Thyroid gland (tissue), 4 donors: ENCODE results near the gene SLC28A1. TPM values are rescaled to one million over a fixed set of nuclear protein-coding genes. Genes with fewer than 3 reads are reported as not detected.

ENCODE experiments used
- DNase-seq, 2 donors: peaks; one replicate each; pipeline ENCODE4 v3.0.0-alpha.2; 2019
- H3K27ac ChIP-seq, 3 donors: fragments of 200-600 bp; sonication (generic); 1 replicate in 2 of 3; 2 replicates in 1 of 3; pipeline ENCODE4 v1.5.1; 2016 to 2019; ENCODE audit warnings: mild to moderate bottlenecking in 1 of 3, moderate library complexity in 1 of 3
- H3K27me3 ChIP-seq: fragments of 200-600 bp; sonication (generic); one replicate; pipeline ENCODE4 v1.5.1; 2019
- H3K36me3 ChIP-seq, 2 donors: fragments of 200-600 bp; sonication (generic); one replicate each; pipeline ENCODE4 v1.5.1; 2016 to 2019
- H3K4me1 ChIP-seq, 2 donors: fragments of 200-600 bp; sonication (generic); one replicate each; pipeline ENCODE4 v1.5.1; 2017 to 2019
- H3K4me3 ChIP-seq, 3 donors: fragments of 200-600 bp; sonication (generic); replicated peaks in 1 of 3; 1 replicate in 2 of 3; 2 replicates in 1 of 3; pipeline ENCODE4 v1.5.1; 2016; ENCODE audit warnings: mild to moderate bottlenecking in 1 of 3
- H3K9me3 ChIP-seq: fragments of 200-600 bp; sonication (generic); one replicate; pipeline ENCODE4 v1.5.1; 2017
- POLR2A ChIP-seq, 2 donors: fragments of 450-650 bp; IDR thresholded peaks; one replicate each; pipeline ENCODE4 v1.6.1; 2017; ENCODE audit warnings: antibody characterized with exemption in 2 of 2, mild to moderate bottlenecking in 2 of 2, moderate library complexity in 1 of 2
- WGBS, 2 donors: methylation state at CpG; one replicate each; pipeline ENCODE4 v1.1.5; 2017; 5-methylcytosine and 5-hydroxymethylcytosine counted together
- intact Hi-C: fragments of 100-400 bp; cut with DNase I; formaldehyde crosslinking; loops from one replicate; pipeline ENCODE4 v1.15.1; 2023
- total RNA-seq, 4 donors: library from RNA; depleted of rRNA; stranded (reverse); fragments of >200 nt; gene quantifications; one replicate each; pipeline ENCODE4 v1.2.3, GENCODE V29; 2016
- TF ChIP-seq, protein P1 (sequence below), 6 experiments: fragments of 200-600 bp in 3 of 6; fragments of 450-650 bp in 3 of 6; sonication (generic) in 3 of 6; IDR thresholded peaks; one replicate each; pipeline ENCODE4 v1.5.1; 2016 to 2019; ENCODE audit warnings: antibody characterized with exemption in 6 of 6, mild to moderate bottlenecking in 2 of 6, inconsistent platforms in 1 of 6, moderate library complexity in 1 of 6

SLC28A1 gene
- total RNA-seq, 4 donors from 2014 or later, result not detected

DNA sequence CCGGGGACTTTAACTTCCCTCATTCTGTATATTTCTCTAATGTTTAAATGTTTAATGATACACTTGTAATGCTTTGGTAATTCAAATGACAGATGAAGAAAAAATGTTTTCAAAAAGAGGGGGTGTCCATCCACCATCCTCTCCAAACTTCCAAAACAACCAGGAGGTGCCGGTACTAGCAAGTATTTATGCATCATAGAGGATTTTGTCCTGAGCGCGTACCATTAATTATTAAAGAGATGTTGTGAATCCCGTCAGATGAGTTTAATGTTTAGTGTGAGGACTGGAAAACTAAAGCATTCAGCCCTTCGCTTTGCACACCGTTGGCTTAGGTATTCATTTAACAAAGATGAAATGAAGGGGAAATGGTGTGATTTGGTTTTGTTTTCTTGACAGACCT lies 1.3 kb downstream of the SLC28A1 start:
- Histone ChIP-seq H3K4me3 (no peak overlapping the region), H3K36me3 (no peaks in the 10 kb centered on the region), H3K9me3 (no peaks in the 10 kb centered on the region), H3K27me3 (no peaks in the 10 kb centered on the region), H3K4me1 (peaks cover 0 to 10% of the 10 kb centered on the region in 2 donors), H3K27ac (no peak overlapping the region)
- TF ChIP-seq POLR2A (IDR thresholded peaks at IDR 0.05), result no peak
- TF ChIP-seq, protein P1, sequence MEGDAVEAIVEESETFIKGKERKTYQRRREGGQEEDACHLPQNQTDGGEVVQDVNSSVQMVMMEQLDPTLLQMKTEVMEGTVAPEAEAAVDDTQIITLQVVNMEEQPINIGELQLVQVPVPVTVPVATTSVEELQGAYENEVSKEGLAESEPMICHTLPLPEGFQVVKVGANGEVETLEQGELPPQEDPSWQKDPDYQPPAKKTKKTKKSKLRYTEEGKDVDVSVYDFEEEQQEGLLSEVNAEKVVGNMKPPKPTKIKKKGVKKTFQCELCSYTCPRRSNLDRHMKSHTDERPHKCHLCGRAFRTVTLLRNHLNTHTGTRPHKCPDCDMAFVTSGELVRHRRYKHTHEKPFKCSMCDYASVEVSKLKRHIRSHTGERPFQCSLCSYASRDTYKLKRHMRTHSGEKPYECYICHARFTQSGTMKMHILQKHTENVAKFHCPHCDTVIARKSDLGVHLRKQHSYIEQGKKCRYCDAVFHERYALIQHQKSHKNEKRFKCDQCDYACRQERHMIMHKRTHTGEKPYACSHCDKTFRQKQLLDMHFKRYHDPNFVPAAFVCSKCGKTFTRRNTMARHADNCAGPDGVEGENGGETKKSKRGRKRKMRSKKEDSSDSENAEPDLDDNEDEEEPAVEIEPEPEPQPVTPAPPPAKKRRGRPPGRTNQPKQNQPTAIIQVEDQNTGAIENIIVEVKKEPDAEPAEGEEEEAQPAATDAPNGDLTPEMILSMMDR (IDR thresholded peaks at IDR 0.05), result no peak
- 91 to 93% methylated on average over 7 of the region's 7 CpGs for WGBS, 2 donors
- intact Hi-C loops, result no loop called here
- DNase-seq, result no peak

DNA sequence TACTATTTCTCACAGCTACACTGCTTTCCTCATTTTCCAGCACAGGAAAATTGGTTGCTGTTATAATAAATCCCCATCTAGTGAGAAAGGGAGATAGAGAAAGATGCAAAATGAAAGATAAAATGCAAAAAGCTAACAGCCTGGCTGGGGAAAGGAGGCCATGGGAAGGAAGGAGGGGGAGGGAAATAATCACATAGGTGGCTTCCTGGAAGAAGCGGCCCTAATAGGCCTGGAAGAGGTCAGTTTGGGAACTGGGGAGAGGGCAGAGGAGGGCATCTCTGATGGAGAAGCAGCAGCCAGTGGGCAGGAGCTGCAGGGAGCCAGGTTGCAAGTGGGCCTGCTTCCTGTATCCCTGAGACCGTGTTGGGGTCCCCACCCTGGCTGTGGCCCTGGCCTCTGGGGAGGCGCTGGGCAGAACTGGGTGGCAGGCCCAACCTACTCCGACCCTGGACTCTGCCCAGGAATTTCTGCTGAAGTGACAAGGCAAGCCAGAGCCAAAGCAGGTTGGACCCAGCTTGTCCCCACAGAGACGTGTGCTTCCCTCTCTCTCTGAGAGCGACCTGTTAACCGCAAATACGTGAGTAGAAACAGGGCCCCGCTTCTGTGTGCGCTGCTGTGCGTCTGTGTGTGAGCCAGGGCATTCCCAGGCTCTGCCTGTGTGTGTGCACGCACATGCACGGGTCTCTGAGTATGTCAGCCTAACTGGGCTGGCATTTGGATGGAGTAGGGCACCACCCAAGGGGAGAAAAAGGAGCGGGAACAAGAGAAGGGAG lies 1.9 kb downstream of the SLC28A1 start:
- 87 to 90% methylated on average over 10 to 12 of the region's 14 CpGs for WGBS, 2 donors
- H3K4me1 ChIP-seq, result peaks cover 0 to 4% of the 10 kb centered on the region in 2 donors
- DNase-seq, result no peak
- H3K36me3 ChIP-seq, result no peaks in the 10 kb centered on the region
- H3K27me3 ChIP-seq, result no peaks in the 10 kb centered on the region
- intact Hi-C loops, result no loop called here
- no peak overlapping the region for H3K27ac ChIP-seq
- no peaks in the 10 kb centered on the region for H3K9me3 ChIP-seq
- no peak for TF ChIP-seq POLR2A (IDR thresholded peaks at IDR 0.05)
- TF ChIP-seq, protein P1 (IDR thresholded peaks at IDR 0.05), result no peak
- no peak overlapping the region for H3K4me3 ChIP-seq

DNA sequence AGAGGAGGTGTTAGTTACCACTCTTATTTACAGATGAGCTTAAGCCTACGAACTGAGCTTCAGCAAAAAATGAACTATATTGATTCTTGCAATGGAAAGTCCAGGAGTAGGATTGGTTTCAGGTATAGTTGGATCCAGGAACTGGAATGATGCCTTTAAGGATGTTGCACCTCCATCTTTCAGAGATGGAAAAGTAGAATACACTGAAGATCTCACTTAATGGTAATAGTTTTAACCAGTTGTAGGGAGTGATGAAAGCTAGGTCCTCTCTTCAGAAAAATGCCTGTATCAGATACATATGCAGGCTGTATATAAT lies 2.5 kb downstream of the SLC28A1 start:
- Histone ChIP-seq H3K27ac (no peak overlapping the region), H3K36me3 (no peaks in the 10 kb centered on the region), H3K27me3 (no peaks in the 10 kb centered on the region), H3K4me1 (no peaks in the 10 kb centered on the region), H3K4me3 (no peak overlapping the region), H3K9me3 (no peaks in the 10 kb centered on the region)
- DNase-seq, result no peak
- WGBS, 2 donors, result 59 to 67% methylated on average over 1 of the region's 1 CpG
- intact Hi-C loops, result no loop called here
- TF ChIP-seq, protein P1 (IDR thresholded peaks at IDR 0.05), result no peak
- no peak for TF ChIP-seq POLR2A (IDR thresholded peaks at IDR 0.05)

DNA sequence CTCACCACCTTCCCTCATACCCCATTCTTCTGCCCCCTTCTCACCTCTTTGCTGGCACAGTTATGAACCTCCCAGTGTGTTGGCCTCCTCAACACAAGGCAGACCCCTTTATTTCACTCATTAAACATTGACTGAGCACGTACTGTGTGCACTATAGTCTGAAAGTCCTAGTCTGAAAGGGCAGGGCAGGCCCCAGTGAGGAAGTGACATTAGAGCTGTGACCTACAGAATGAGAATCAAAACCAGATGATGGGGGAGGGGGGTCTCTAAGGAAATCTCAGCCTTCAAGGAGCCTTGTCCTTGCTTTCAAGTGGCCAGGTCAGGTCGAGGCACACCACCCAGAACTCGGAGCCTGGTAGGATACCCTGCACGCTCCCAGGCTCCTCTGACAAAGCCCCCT lies 3.5 kb downstream of the SLC28A1 start:
- TF ChIP-seq POLR2A (IDR thresholded peaks at IDR 0.05), result no peak
- TF ChIP-seq, protein P1 (IDR thresholded peaks at IDR 0.05), result no peak
- Histone ChIP-seq H3K9me3 (no peaks in the 10 kb centered on the region), H3K27me3 (no peaks in the 10 kb centered on the region), H3K27ac (no peak overlapping the region), H3K36me3 (no peaks in the 10 kb centered on the region), H3K4me3 (no peak overlapping the region), H3K4me1 (no peaks in the 10 kb centered on the region)
- DNase-seq, result no peak
- WGBS, 2 donors, result 62 to 76% methylated on average over 4 of the region's 4 CpGs
- intact Hi-C loops, result no loop called here

DNA sequence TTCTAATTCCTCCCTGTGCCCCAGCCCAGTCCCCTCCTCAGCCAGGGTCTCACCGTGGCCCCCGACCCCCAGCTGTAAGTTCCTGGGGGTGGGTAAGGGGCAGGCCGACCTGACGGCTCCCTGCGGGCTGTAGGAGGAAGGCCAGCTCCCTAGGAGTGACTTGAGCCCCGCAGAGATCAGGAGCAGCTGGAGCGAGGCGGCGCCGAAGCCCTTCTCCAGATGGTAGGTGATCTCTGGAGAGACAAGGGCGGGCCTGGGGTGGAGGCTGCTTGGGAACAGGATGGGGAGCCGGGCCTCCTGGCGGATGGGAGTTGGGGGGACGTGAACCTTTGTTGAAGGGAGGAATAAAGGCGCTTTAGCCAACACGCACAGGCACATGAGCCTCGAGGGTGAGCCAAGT lies 4.2 kb downstream of the SLC28A1 start:
- Histone ChIP-seq H3K4me3 (no peak overlapping the region), H3K27me3 (no peaks in the 10 kb centered on the region), H3K4me1 (no peaks in the 10 kb centered on the region), H3K27ac (no peak overlapping the region), H3K36me3 (no peaks in the 10 kb centered on the region), H3K9me3 (no peaks in the 10 kb centered on the region)
- intact Hi-C loops, result no loop called here
- 76 to 88% methylated on average over 11 to 17 of the region's 17 CpGs for WGBS, 2 donors
- no peak for TF ChIP-seq POLR2A (IDR thresholded peaks at IDR 0.05)
- TF ChIP-seq, protein P1 (IDR thresholded peaks at IDR 0.05), result no peak
- DNase-seq, result no peak
